HG03342 (cell line): Measurements from ENCODE around the gene AMZ2.

Experiments used
- ATAC-seq: cut with Tn5 transposase; IDR thresholded peaks from one replicate; pipeline ENCODE4 v1.9.1; 2021; ENCODE audit warnings: mild to moderate bottlenecking, moderate library complexity; ENCODE audit not compliant: unreplicated experiment

AMZ2 gene

GRCh38 chr17:68289936-68290267 lies 42.1 kb downstream of the AMZ2 start:
- ATAC-seq, result no peak

DNA sequence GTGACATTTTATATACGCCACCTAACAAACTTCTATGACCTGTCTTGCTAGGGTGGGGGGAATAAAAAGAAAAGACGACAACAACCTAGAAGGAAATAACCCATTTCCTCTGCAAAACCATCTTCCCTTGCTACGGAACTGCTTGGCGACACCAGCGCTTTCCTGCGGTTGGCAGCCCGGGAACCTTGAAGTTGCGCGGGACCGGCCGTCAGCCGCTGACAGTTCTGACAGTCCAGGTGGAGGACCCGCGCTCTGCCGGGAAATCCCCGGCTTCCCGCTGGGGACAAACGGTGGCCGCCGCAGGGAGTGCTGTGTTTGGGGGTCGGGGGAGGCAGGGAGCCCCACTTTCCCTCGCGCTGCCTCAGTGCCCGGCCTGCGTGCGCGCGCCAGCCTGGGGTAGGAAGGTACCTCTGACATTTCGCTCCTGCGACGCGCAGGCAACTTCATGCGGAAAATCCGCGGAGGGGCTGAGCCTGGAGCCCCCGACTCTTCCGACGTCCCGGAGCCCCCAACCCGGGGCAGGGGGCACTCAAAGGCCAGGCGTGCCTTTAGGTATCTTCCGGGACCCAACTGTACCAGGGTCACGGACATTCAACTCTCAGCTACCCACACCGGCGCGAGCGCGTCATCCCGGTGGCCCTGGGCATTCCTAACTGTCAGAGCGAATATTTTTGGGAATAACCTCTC lies 42.6 kb downstream of the AMZ2 start:
- ATAC-seq, result no peak

- ATAC-seq, result peak; percentile 50
Measured at GRCh38 chr17:68290955-68291835, 43.4 kb downstream of the AMZ2 start, which contains the start of the genes ARSG and SLC16A6. Gene ARSG (plus strand): TSS chr17:68291495. CDS start chr17:68307494, 15,999 bp downstream. Gene SLC16A6 (minus strand): TSS chr17:68291127. CDS start chr17:68278320, 12,807 bp downstream.

- ATAC-seq, result peak; percentile 57
Measured at GRCh38 chr17:68291836-68292688, 44.2 kb downstream of the AMZ2 start.

GRCh38 chr17:68292689-68293040 lies 44.8 kb downstream of the AMZ2 start:
- ATAC-seq, result no peak

DNA sequence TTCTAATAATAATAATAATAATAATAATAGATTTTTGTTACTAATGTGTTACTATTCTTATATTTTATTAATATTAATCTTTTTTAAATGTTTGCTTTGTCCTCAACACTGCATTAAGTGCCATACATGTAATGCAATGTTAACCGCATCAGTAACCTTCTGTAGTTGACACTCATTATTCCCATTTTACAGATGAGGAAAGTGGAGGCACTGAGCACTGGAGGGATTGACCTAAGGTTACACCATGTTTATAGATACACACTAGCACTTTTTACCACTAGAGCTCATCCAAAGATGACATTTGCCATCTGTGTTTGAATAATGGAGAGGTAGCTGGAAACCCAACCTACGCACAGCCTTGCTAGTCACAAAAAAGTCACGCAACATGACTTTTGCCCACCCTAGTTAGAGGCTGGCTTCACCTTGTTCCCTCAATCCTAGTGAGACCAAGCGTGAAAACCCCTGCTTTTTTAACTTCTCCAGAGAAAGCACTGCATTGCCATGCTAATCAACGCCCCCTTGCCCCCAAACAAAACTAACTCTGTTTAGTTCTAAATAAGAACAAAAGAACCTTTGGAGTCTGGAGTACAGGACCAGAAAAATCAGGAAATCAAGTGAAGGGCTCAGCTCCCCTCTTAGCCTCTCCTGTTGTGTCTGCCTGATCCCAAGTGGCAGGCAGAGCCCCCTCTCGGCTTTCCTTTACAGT lies 45.8 kb downstream of the AMZ2 start:
- no peak for ATAC-seq

- no peak for ATAC-seq
Measured at GRCh38 chr17:68294196-68294555, 46.3 kb downstream of the AMZ2 start.

DNA sequence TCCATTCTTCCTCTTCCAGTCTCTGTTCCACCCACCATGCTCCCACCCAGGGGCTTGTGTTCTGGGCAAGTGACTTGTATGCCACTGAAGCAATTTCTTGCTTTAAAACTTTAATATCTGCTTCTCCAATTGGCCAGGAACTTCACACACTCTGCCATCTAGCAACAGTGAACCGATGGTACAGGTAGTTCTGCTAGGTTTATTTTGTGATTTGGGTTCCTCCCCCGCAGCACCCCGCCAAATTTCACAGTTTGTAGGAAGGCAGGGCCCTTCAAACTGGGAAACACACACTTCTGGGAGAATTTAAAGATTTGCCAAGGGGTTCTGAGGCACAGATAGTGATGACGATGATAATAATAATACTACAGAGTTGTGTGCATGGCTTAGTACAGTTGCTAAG lies 46.8 kb downstream of the AMZ2 start:
- ATAC-seq, result no peak

DNA sequence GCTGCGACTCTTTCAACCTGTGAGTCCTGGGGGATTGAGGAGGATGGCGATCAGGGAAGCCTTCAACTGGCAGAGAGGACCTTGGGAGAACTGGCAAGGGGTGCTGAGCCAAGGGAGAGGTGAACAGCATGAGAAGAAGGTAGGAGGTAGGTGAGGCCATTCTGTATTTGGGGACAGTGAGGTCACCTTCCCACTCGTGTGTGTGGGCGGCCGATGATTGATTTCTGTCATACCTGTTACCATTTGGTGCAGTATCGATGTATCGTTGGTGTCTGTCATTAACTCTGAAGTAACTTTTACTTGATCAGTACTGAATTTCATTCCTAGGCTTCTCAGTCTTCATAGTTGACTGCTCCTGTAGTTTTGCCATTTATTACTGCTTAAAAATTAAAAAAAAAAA lies 47.2 kb downstream of the AMZ2 start:
- no peak for ATAC-seq

- no peak for ATAC-seq
Measured at GRCh38 chr17:68296217-68297191, 48.7 kb downstream of the AMZ2 start.

DNA sequence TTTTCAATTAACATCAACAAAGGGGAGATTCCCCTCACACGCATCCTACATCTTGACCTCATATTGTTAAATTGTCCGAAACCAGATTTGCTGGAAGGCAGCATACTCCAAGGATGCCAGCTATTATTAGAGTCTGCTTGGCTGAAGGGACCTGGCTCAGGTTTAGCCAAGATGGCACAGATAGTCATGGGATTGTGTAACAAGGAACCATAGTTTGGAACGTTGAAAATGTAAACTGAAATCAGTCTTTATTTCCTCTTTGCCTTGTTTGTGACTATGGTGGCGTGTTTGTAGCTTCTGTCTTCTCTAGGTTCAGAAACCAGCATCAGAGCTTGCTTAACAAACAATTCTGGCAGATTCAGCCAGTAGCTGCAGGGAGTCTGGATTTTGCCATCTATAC lies 49.4 kb downstream of the AMZ2 start:
- ATAC-seq, result no peak

DNA sequence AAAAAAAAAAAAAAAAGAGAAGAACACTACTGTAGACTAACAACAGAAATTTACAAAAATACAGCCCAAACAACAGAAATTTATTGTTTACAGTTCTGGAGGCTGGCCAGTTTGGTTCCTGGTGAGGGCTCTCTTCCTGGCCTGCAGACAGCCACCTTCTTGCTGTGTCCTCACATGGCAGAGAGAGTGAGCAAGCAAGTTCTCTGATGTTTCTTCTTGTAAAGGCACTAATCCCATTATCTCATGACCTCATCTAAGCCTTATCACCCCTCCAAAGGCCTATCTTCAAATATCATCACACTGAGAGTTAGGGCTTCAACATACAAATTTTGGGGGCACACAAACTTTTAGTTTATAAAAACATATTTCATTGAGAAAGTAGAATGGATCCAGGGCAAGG lies 50.8 kb downstream of the AMZ2 start:
- ATAC-seq, result no peak

- no peak for ATAC-seq
Measured at GRCh38 chr17:68299817-68300216, 52.0 kb downstream of the AMZ2 start.

DNA sequence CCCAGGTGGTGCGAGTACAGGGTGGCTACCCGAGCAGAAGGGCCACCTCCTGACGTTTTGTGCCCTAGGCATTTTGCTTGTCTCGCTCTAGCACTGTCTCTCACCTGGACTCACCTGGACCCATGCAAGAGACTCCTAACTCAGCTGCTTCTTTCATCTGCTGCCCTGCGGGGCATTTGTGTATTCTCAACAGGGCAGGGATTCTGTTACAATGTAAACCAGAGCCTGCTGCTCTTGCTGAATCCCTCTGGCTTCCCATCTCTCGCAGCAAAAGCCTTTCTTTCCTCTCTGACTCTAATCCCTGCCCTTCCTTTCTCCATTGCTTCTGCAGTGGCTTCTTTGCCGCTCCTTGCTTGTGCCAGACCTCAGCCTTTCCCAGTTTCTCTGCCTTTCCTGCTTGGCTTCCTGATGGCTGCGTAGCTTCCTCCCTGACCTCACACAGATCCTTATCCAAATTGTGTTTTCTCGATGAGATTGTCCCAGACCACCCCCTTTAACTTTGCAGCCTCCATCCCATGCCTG lies 53.7 kb downstream of the AMZ2 start:
- no peak for ATAC-seq

DNA sequence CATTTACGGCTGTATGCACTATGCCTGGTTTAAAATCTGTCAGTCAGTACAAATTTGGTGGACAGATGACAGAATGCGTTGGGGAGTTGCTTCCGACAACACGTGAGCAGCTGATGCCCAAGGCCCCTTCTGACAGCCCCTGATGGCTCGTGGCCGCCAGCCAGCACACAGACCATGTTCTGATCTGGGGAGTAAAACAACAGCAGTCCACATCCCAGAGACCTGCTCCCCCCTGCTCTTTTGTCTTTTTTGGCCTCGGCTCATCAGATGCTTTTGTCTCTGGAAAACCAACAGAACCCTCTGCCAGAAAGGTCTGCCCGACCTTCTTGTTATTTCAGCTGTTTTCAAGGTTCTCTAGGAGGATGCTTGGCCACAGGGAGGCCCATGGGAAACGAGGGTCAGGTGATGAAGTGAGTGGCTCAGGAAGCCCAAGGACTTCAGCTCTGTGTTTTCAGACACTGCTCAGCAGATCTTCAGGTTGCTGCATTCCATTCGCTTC lies 54.3 kb downstream of the AMZ2 start:
- no peak for ATAC-seq

GRCh38 chr17:68302666-68303065 lies 54.8 kb downstream of the AMZ2 start:
- no peak for ATAC-seq

- ATAC-seq, result no peak
Measured at GRCh38 chr17:68304706-68305105, 56.9 kb downstream of the AMZ2 start.

DNA sequence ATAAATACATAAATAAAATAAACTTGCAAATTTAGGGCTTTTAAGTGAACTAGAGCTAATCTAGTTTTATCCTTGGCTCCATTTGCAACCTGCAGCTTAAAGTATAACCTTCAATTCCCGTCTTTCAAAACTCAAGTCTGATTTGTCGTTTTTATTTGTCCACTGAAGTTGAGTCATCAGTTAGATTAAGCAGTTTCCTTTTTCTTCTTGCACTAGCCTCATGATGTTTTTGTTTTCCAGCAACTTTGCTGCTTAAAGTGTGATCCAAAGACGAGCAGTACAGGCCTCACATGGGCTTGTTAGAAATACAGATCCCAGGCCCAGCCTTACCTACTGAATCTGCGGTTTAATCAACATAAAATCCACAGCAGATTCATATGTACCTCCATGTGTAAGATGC lies 57.3 kb downstream of the AMZ2 start:
- ATAC-seq, result no peak
